Measurements from ENCODE around the gene BRINP3. TPM values are rescaled to one million over a fixed set of nuclear protein-coding genes. Genes with fewer than 3 reads are reported as not detected.
A peak's percentile ranks its signal among the peaks of the same experiment; 100 is the strongest.

The BRINP3 gene
- total and polyA plus RNA-seq, 2 experiments from 2014 or later, result not detected

- H3K4me2 ChIP-seq, result no peak overlapping the region
- no peaks in the 10 kb centered on the region for H4K20me1 ChIP-seq (replicated peaks; ENCODE audit: insufficient read depth)
- H3K4me3 ChIP-seq, result no peak overlapping the region
- no peaks in the 10 kb centered on the region for H3F3A ChIP-seq (replicated peaks; ENCODE audit: low read depth)
- H3K9me2 ChIP-seq (ENCODE audit: insufficient read depth), result no peaks in the 10 kb centered on the region
- no peaks in the 10 kb centered on the region; the same call in 2 of the 3 replicates for H3K9me3 Mint-ChIP-seq
- no peaks in the 10 kb centered on the region for H3K4me1 Mint-ChIP-seq
- H3K36me3 ChIP-seq (ENCODE audit: insufficient read depth), result no peaks in the 10 kb centered on the region
- no peaks in the 10 kb centered on the region for H3K36me3 Mint-ChIP-seq (ENCODE audit: low read depth)
- DNase-seq (ENCODE audit: low spot score) (no peak), ATAC-seq (no peak)
- no peak for TF ChIP-seq CREB1 (CRISPR knock-in tag; IDR thresholded peaks at IDR 0.05; ENCODE audit: low read depth)
- peak; percentile 27 to 37; a peak in 2 of 4 replicates for TF ChIP-seq CTCF (conservative IDR thresholded peaks at IDR 0.05; ENCODE audit: low read depth in 2 of 2)
- no peak overlapping the region for H3K27ac Mint-ChIP-seq
- H3K27me3 ChIP-seq (ENCODE audit: insufficient read depth), result no peaks in the 10 kb centered on the region
- no peak overlapping the region for H2AFZ ChIP-seq
- no peaks in the 10 kb centered on the region for H3K27me3 Mint-ChIP-seq (ENCODE audit: insufficient read depth, low read depth, poor library complexity)
- H3K4me3 Mint-ChIP-seq, result no peak overlapping the region
- H3K79me2 ChIP-seq (replicated peaks; ENCODE audit: insufficient read depth), result no peaks in the 10 kb centered on the region
- H3K27ac ChIP-seq (ENCODE audit: low read depth), result no peak overlapping the region
- H3K4me1 ChIP-seq (ENCODE audit: insufficient read depth), result no peaks in the 10 kb centered on the region
Measured at GRCh38 chr1:190436615-190437014, 41.0 kb downstream of the BRINP3 start.

- ATAC-seq, result no peak
- no peaks in the 10 kb centered on the region for H3K36me3 Mint-ChIP-seq (ENCODE audit: low read depth)
- H3K9me3 Mint-ChIP-seq, result no peaks in the 10 kb centered on the region
- no peak for TF ChIP-seq ZNF114 (CRISPR knock-in tag; IDR thresholded peaks at IDR 0.05)
- no peak for TF ChIP-seq CREB1 (CRISPR knock-in tag; IDR thresholded peaks at IDR 0.05; ENCODE audit: low read depth)
- TF ChIP-seq EZH2phosphoT487 (IDR thresholded peaks at IDR 0.05; ENCODE audit: unreplicated experiment), result no peak
- no peak for TF ChIP-seq ZNF462 (CRISPR knock-in tag; IDR thresholded peaks at IDR 0.05)
- no peak for TF ChIP-seq CTCF (conservative IDR thresholded peaks at IDR 0.05; ENCODE audit: low read depth in 2 of 2)
- TF ChIP-seq POLR2AphosphoS5 (IDR thresholded peaks at IDR 0.05; ENCODE audit: low read depth), result no peak
- no peak for TF ChIP-seq NANOG (IDR thresholded peaks at IDR 0.05; ENCODE audit: borderline replicate concordance)
- no peak for TF ChIP-seq ETS1 (IDR thresholded peaks at IDR 0.05)
- TF ChIP-seq ZNF331 (CRISPR knock-in tag; IDR thresholded peaks at IDR 0.05; ENCODE audit: low read depth), result no peak
Measured at GRCh38 chr1:190429932-190430331, 47.7 kb downstream of the BRINP3 start.

More at GRCh38 chr1:190429932-190430331, 47.7 kb downstream of the BRINP3 start:
- no peaks in the 10 kb centered on the region for H3K27me3 ChIP-seq (ENCODE audit: insufficient read depth)
- H3K4me1 ChIP-seq (ENCODE audit: insufficient read depth), result no peaks in the 10 kb centered on the region
- H3F3A ChIP-seq (replicated peaks; ENCODE audit: low read depth), result no peaks in the 10 kb centered on the region
- H3K79me2 ChIP-seq (replicated peaks; ENCODE audit: insufficient read depth), result no peaks in the 10 kb centered on the region
- Mint-ChIP-seq H3K4me1 (peaks cover 2% of the 10 kb centered on the region; the same call in 2 of the 3 replicates), H3K27me3 (ENCODE audit: insufficient read depth, low read depth, poor library complexity) (no peaks in the 10 kb centered on the region), H3K4me3 (no peak overlapping the region), H3K27ac (no peak overlapping the region)
- H3K4me3 ChIP-seq, result no peak overlapping the region
- H3K9me2 ChIP-seq (ENCODE audit: insufficient read depth), result no peaks in the 10 kb centered on the region
- H4K20me1 ChIP-seq (replicated peaks; ENCODE audit: insufficient read depth), result no peaks in the 10 kb centered on the region
- DNase-seq (ENCODE audit: low spot score), result no peak
- peak overlapping the region; percentile 28; the same call in 1 of the 2 replicates for H2AFZ ChIP-seq
- H3K27ac ChIP-seq (ENCODE audit: low read depth), result no peak overlapping the region
- H3K36me3 ChIP-seq (ENCODE audit: insufficient read depth), result no peaks in the 10 kb centered on the region
- no peak overlapping the region for H3K4me2 ChIP-seq
